GM19099 (cell line): ENCODE results near the gene PET117.

Experiments used
- POLR2A ChIP-seq: IDR thresholded peaks from 3 replicates; pipeline ENCODE4 v1.6.1; 2011; ENCODE audit warnings: low read depth; ENCODE audit not compliant: insufficient read length; ENCODE audit errors: extremely low read depth

Gene PET117, protein sequence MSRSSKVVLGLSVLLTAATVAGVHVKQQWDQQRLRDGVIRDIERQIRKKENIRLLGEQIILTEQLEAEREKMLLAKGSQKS

DNA sequence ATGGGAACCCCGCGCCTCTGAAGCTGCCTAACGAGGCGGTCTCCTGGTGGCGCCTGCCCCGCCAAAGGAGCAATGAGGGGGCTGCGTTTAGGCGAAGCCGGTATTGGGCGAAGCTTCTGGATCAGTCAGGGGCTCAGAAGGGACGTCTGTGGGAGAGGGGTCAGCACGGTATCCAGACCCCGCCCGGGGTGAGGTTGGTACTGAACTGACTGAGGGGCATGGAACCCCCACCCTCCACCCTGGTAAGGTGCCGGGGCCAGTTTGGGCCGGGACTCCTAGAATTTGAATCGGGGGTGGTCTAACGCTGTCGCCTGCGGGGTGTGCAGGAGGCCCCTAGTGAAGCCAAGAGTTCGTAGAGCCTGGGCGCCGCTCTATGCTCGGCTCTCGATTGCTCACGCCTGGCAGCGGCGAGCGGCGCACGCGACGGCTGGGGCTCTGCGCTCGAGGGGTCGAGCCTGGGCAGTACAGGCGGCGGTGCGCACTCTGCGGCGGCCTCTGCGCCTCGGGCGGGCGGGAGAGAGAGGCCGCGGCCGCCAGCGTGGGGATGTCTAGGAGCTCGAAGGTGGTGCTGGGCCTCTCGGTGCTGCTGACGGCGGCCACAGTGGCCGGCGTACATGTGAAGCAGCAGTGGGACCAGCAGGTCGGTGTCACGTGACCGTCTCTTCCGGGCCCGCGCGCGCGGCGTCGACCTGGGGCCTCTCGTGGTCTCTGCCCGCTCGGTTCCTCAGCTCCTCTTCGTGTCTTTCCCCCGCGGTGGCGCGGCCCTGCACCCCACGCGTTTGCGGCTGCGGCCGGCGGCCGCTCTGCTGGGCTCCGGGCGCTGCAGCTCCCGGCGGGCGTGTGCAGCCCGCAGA lies at the start of gene PET117, which contains the start of gene KAT14:
TSS of gene PET117 (plus strand) at position 452 of the 854 bp plus-strand sequence. CDS start at position 545, 93 bp downstream.
TSS of gene KAT14 (plus strand) at position 452 of the 854 bp plus-strand sequence. CDS start 4,798 bp downstream, outside the sequence.
- peak; percentile 83 for TF ChIP-seq POLR2A

DNA sequence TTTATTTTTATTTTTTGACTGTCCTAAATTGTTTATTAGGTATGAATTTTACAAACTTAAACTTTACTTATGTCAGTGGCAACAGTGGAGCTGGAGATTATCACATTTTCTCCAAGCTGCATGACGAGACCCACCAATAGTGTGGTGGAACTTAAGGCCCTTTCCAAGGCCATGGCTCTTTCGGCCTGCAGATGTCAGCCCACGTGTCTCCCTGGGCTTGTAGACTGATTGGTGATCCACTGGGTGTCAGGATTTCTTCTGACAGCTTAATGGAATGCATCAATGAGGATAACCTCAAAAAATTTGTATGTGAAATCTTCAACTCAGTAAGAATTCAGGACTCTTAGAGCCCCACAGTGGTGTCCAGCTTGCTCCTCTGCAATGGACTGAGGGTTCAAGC lies 47.6 kb upstream of the PET117 start:
- TF ChIP-seq POLR2A, result no peak

DNA sequence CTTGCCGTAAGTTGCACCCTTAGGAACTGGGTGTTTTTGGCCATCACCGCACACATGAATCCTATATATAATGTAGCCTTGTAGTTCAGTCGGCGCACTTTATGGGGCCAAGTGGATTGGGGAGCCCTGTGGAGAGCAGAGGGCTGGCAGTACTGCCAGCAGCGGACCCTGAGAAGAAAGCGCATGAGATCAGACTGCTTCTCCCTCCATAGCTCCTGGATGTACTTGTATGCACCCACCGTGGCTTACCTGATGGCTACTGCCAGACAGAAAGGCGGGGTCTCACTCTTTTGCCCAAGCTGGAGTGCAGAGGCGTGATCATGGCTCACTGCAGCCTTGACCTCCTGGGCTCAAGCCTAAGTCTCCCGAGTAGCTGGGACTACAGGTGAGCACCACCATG lies 47.2 kb upstream of the PET117 start:
- TF ChIP-seq POLR2A, result no peak

DNA sequence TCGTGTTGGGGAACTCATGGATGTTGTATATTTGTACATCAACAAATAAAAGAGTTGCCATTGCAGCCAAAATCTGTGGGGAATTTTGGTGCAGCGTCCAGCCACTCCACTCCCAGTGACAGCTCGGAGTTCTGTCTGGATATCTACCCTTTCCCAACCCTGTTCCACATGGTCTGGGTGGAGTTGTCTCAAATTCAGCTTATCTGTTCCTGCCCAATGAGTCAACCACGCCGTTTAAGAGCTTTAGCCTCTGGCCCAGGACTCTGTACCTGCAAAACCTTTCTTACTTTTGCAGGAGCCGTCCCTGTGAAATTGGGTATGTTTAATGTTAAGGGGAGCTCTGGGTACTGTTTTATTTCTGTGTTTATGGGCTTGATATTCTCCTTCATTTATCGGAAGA lies 46.0 kb upstream of the PET117 start:
- TF ChIP-seq POLR2A, result no peak

DNA sequence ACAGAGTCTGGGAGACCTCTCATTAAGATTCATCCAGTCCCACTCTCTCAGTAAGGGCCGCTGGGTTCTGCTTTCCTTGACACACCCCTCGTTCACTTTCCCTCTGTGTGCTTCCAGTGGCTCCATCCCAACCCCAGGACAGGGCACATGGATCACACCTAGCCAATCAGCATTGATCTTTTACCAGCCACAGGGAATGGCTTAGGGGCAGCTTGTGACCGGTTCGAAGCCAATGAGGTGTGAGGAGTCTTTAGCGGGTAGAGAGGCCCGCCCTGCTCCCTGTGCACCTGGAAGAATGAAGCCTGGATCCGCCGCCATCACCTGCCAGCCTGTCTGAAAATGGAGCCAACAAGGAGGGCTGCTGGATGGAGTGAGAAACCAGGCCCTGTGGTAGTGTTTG lies 44.8 kb upstream of the PET117 start:
- TF ChIP-seq POLR2A, result no peak

DNA sequence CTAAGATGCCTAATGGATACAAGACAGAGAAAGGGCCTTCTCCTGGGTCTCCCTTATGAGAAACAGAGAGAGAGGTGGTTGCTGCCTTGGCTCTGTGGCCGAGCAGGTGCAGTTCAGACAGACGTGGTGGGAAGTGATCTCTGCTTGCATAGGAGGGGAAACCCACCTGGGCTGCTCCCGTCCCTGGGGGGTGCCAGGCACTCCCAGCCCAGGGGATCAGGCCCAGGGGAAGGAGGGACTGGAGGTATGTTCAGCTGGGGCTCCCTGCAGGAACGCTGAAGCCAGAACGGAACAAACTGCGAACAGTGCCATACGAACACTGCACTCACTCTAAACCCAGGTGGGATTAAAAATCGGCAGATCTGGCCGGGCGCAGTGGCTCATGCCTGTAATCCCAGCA lies 44.3 kb upstream of the PET117 start:
- TF ChIP-seq POLR2A, result no peak

DNA sequence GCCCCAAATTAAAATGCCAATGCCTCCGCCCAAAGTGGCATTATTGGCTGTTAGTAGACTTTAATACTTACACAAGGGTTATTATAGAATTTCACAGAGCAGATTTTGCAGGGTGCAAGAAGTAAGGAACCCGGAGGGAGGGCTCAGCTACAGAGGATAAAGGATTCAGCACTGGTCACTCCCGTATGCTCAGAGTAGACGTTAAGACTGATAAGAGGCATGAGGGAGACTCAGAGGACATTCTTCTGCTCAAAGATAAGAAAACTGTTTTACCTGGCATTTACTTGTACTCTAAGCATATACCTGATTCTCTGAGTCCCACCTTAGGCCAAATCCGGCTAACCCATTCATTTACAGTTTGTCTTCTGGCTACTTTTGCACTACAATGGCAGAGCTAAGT lies 43.5 kb upstream of the PET117 start:
- TF ChIP-seq POLR2A, result no peak

DNA sequence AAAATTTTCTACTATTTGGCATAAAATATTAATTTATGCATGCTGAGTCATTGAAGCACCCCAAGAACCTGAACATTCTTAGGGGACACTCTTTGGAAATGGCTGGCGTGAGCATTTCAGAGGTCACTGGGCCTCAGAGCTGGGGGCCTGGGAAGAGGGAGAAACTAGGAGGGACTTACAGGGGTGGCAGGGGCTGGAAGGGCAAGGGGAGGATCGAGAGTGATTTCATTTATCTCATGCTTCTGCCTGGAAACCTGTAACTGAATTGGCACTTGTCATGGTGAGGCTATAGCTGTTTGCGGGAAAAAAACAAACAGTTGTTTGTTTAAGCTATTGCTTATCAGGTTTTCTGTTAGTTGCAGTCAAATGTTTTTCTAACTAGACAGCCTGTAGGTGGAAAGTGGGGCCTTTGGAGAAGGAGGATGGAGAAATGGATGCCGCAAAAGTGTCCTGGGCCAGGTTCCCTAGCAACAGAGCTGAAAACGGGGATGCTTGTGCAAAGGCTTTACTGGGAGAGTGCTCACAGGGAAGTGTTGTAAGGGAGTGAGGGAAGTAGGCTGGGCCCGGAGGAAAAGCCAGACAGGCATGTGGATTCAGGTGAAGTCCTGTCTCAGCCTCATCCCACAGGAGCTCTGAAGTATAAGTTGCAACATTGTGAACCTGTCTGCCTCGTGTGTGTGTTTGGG lies 36.4 kb upstream of the PET117 start:
- no peak for TF ChIP-seq POLR2A

DNA sequence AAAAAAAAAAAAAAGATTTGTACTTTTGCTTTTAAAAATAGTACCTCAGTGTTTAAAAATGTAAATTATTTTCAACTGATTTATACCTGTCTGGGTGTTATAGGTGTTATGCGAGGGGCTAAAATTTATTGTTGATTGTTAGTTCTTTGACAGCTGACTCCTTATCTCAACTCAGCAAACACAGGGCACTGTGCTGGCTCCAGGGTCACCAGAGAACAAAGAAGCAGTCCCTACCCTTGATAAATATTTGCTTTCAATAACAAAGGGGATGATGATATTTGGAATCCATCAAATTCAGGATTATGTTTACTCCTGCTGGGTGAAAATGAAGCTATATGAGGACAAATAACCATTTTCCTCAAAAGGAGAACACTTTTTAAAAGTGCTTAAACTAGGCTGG lies 34.2 kb upstream of the PET117 start:
- no peak for TF ChIP-seq POLR2A

DNA sequence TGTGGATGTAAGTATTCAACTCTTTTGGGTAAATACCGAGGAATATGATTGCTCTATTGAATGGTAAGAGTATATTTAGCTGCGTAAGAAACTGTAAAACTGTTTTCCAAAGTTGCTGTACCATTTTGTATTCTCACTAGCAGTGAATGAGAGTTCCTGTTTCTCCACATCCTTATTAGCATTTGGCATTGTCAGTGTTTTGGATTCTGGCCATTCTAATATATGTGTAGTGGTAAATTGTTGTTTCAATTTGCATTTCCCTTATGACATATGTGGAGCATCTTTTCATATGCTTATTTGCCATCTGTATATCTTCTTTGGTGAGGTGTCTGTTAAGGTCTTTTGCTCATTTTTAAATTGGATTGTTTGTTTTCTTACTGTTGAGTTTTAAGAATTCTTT lies 29.3 kb upstream of the PET117 start:
- no peak for TF ChIP-seq POLR2A

DNA sequence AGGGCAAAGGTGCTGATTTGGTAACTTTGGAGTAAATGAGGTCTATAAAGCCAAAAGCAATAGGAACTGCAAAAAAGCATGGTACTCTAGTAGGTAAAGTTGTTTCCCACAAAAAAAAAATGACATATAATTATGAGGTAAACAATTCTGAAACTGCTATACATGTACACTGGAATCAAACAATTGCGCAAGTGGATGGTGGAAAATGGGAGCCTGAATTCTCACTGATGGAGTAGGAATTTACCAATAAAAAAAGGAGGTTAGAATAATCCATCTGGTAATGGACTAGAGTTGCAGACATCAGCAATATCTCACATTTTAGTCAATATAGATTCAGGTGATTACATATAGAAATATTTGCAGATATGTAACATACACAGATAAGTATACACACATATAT lies 5.0 kb upstream of the PET117 start:
- TF ChIP-seq POLR2A, result no peak

DNA sequence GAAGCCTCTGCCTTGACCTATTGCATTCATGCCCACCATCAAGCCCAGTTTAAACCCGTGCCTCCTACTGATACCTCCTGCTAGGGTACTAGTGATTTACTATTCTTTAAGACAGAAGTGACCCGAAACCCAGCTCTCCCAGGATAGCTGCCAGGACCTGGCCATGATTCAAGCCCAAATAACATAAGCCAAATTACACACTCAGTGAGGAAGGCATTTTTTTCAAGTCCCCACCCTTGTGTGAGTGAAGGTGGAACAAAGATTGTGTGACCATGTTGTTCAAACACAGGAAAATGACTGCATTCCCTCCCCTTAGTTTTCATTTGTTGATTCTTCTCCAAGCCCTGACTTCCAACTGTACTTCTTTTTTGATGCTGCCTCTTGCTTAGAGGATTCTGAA lies 3.7 kb upstream of the PET117 start:
- no peak for TF ChIP-seq POLR2A

DNA sequence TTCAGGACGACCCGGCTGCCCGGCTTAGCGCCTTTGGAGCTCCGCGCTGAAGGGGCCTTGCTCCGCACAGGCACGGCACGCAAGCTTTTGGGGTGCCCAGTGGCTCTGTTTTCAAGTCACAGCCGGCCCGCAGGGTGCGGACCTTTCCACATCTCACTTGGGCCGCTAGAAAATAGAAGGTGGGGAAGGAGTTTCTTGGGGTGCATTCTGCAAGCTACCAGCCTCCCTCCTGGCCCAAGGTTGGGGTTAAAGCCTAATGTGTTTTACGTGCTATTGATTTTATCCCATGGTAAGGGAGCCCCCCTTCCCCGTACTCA lies 561 bp downstream of the PET117 start:
- TF ChIP-seq POLR2A, result no peak

DNA sequence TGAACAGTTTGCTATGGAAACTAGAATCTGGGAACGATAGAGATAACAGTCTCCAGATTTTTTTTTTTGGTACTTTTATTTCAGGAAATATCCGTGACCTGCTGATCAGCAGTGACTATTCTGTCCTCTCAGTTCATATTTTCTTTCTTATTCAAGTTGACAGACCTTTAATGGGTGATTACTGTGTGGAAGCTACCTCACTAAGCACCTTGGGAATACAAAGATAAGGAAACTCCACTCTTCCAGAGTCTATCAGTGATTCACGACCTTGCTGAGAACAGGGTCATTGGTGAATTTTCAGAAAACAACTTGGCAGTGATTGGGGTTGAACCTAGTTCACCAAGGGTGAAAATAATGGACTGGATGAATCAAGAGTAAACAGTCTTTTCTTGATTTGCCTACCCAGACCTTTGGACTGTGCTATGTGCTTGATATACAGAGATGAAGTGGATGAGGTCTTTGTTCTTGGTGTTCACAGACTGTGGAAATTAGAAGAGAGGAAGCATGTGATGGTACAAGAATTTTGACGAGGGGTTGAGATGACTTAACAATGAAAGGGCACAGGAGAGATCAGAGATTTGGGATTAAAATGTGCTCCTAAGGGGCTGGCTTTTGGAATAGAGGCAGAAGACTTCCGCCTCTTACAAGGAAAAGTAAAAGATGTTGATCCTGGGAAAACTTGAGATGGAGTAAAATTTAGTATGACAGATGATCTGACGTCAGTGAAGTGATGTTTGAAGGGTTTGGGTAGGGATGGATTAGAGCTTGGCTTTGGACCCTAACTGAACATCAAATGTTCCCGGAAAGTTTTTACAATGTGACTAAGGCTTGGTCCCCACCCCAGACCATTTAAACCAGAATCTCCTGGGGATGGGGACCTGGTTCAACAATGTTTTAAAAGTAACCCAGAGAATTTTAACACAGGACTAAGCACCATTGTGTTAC lies 1.2 kb downstream of the PET117 start:
- TF ChIP-seq POLR2A, result no peak

DNA sequence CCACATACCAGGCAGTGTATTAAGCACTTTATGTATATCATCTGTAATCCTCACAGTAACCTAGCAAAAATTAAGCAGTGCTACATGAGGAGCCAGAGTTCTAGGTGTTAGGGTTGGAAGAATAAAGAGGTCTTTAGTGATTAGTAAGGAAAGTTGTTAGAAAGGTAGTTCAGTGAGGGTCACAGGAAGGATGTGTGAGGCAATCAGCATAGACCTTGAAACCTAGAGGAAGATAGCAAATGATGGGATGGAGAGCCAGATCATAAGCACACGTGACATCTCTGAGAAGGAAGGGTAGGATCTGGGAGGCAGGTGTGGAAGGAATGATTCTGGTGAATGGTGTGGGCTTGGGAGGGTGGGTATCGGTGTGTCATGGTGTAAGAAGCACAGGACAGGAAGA lies 2.2 kb downstream of the PET117 start:
- TF ChIP-seq POLR2A, result no peak

DNA sequence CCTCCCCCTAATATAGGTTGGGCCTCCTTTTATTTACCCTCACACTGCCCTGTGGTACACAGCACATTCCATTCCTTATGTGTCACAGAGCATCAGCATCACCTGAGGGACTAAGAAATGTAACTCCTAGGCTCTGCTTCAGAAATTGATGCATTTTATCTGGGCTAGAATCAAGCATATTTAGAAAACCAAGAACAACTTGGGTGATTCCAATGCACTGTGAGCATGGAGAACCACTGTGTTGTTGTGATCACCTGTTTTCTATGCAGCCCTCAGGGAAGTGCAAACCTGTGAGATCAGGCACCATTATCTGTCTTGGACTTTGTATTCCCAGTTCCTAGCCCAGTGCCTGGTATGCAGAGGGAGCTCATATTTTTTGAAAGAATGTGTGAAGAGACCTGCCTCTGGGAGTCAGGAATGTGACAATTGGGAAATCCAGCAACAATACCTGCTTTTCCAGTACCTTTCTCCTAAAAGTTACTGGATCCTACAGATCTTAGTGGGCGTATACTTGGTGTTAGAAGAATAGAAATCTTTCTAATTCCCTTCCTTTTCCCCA lies 7.0 kb downstream of the PET117 start:
- TF ChIP-seq POLR2A, result no peak

DNA sequence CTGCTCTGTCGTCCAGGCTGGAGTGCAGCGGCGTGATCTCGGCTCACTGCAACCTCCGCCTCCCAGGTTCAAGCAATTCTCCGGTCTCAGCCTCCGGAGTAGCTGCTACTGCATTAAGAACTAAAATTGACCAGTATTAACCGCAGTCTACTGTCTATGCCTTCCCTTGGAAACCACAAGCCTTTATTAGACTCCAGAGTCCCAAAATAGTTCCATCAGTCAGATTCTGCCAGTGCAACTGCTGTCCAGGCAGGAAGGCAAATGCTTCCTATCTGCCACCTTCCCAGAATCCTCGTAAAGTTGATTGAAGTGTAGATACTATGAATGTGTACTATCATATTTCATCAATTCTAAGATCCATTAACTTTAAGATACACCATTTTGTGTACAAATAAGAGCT lies 16.7 kb downstream of the PET117 start:
- no peak for TF ChIP-seq POLR2A
